ENCODE results near the gene NEK1. TPM values are rescaled to one million over a fixed set of nuclear protein-coding genes. Genes with fewer than 3 reads are reported as not detected.

NEK1 gene
- total RNA-seq, 1 donor from 2014 or later, result 15.5 TPM

DNA sequence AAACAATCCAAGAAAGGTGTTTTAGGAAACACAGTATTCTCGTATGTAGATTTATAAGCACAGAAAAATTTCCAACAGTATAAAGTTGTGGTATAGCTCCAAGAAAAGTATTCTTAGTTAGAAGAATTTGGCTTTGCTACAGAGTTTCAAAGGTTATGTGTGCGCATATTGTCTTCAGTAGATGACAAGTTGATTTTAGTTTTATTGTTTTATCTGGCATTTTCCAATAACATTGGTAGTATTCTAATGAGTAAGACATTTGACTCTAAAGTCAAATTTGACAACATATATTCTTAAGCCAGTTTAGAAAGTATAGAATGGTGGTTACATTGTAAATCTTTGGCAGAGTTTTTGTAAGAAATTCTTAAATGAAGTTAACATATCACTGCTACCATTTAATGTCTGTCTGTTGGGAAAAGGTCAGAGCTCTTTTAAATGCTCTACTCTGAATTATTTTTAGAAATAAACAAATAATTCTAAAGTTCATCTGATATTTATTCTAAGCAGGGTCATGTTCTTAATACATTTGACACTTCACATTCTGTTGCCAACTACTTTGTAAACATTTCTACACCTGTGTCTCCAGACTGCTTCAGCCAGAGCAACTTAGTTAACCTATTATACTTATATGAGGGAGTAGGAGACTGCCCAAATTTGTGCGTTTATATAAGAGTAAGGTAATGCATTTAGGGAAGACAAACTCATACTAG, 38.0 kb upstream of the NEK1 start:
- Histone ChIP-seq H3K27ac (replicated peaks) (peak overlapping the region; percentile 83), H3K27me3 (ENCODE audit: low read depth) (no peaks in the 10 kb centered on the region), H3K4me3 (peak overlapping the region; percentile 29)

DNA sequence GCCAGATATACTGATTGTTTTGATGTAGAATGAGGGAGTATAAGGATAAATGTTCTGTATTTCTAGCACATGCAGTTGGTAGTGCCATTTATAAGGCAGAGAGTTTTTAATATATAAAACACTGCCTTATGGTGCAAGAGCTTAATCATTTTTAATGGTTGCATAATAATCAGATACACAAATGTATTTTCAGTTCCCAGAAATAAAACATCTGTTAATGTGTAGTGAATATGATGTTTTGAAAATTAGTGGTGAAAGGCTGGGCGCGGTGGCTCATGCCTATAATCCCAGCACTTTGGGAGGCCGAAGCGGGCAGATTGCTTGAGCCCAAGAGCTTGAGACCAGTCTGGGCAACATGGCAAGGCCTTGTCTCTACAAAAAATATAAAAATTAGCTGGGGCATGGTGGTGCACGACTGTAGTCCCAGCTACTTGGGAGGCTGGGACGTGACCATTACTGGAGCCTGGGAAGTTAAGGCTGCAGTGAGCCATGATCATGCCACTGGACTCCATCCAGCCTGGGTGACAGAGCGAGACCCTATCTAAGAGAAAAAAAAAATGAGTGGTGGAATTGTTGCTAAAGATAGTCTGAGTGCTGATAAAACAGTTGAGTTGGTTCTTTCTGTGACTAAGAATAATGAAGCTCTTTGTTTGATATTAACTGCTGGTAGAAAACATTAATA, 37.3 kb upstream of the NEK1 start:
- intact Hi-C loops (cut with micrococcal nuclease), result no loop called here
- peaks cover 54% of the 10 kb centered on the region for H3K4me1 ChIP-seq
- H3K27ac ChIP-seq (replicated peaks), result peak overlapping the region; percentile 83
- TF ChIP-seq CTCF (IDR thresholded peaks at IDR 0.05; ENCODE audit: borderline replicate concordance), result no peak
- no peaks in the 10 kb centered on the region for H3K27me3 ChIP-seq (ENCODE audit: low read depth)
- peaks cover 6% of the 10 kb centered on the region for H3K36me3 ChIP-seq
- H3K4me3 ChIP-seq, result peak overlapping the region; percentile 29
- no peaks in the 10 kb centered on the region for H3K9me3 ChIP-seq (replicated peaks)
- DNase-seq, result peak; percentile 62

More for the DNA sequence above, 38.0 kb upstream of the NEK1 start:
- Histone ChIP-seq H3K9me3 (replicated peaks) (no peaks in the 10 kb centered on the region), H3K36me3 (no peaks in the 10 kb centered on the region), H3K4me1 (peaks cover 54% of the 10 kb centered on the region)
- TF ChIP-seq CTCF (IDR thresholded peaks at IDR 0.05; ENCODE audit: borderline replicate concordance), result no peak
- intact Hi-C loops (cut with micrococcal nuclease), result no loop called here
- DNase-seq, result no peak

DNA sequence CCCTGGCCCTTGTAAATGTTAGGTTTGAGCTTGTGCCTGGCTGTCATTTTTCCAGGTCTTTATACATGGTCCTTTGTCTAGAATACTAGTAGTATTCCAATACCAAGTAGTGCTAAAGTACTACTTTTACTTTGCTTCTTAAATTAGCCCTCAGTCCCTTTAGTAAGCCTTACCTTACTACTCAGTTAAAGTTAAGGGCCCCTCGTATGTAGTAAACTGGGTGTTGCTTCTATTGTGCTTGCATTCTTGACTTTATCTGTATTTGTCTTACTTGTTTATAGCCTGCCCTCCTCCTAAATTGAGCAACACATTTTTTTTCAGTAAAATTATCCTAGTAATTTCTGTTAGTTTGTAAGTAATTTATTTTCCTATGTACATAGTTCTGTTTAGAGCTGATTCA, 33.2 kb upstream of the NEK1 start:
- Histone ChIP-seq H3K27ac (replicated peaks) (peak overlapping the region; percentile 64), H3K4me3 (no peak overlapping the region), H3K36me3 (peaks cover 34% of the 10 kb centered on the region), H3K27me3 (ENCODE audit: low read depth) (no peaks in the 10 kb centered on the region), H3K9me3 (replicated peaks) (no peaks in the 10 kb centered on the region), H3K4me1 (peaks cover 39% of the 10 kb centered on the region)
- DNase-seq, result no peak
- no peak for TF ChIP-seq CTCF (IDR thresholded peaks at IDR 0.05; ENCODE audit: borderline replicate concordance)
- intact Hi-C loops (cut with micrococcal nuclease), result no loop called here

DNA sequence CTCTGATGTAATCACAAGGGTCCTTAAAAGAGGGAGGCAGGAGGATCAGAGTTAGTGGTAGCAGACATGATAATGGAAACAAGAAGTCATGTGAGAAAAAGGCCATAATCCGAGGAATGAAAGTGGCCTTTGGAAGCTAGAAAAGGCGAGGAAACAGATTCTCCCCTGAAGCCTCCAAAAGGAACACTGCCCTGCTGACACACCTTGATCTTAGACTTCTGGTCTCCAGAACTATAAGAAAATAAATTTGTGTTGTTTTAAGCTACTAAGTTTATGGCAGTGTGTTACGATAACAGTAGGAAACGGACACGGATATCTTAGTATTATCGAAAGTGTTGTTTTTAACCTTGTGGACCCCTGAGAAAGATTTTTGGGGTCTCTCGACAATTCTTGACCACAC, 32.4 kb upstream of the NEK1 start:
- peak overlapping the region; percentile 64 for H3K27ac ChIP-seq (replicated peaks)
- no peaks in the 10 kb centered on the region for H3K9me3 ChIP-seq (replicated peaks)
- TF ChIP-seq CTCF (IDR thresholded peaks at IDR 0.05; ENCODE audit: borderline replicate concordance), result no peak
- intact Hi-C loops (cut with micrococcal nuclease), result no loop called here
- H3K4me3 ChIP-seq, result no peak overlapping the region
- H3K27me3 ChIP-seq (ENCODE audit: low read depth), result no peaks in the 10 kb centered on the region
- no peak for DNase-seq
- H3K4me1 ChIP-seq, result peaks cover 39% of the 10 kb centered on the region
- H3K36me3 ChIP-seq, result peaks cover 35% of the 10 kb centered on the region

DNA sequence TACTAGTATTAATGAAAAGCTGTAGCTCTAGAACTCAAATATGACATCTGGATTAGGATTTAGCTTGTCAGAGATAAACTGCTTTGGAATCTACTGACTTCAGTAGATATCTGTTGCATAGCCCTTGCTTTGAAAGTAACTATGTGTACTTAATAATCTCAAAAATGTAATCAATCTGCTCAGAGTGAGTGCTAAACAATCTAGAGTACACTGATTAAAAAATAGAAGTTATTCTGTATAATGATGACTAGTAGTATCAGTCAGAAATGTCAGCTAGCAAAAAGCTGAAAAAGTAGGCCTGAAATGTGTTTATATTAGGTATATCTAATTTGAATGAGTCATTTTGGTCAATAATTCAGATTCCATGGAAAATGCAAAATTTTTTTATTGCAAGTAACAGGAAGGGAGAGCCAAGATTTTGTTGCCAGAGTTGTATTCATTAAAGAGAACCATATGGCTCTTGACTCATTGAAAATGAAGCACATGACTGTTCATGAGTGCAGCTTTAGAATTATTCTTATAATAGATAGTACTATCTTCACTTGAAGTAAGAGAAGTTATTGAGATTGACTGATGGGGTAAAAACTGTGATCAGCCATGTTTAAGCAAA, 28.0 kb upstream of the NEK1 start:
- Histone ChIP-seq H3K36me3 (peaks cover 69% of the 10 kb centered on the region), H3K4me1 (peaks cover 28% of the 10 kb centered on the region), H3K27ac (replicated peaks) (peak overlapping the region; percentile 25), H3K27me3 (ENCODE audit: low read depth) (no peaks in the 10 kb centered on the region), H3K9me3 (replicated peaks) (no peaks in the 10 kb centered on the region), H3K4me3 (no peak overlapping the region)
- DNase-seq, result no peak
- no peak for TF ChIP-seq CTCF (IDR thresholded peaks at IDR 0.05; ENCODE audit: borderline replicate concordance)
- intact Hi-C loops (cut with micrococcal nuclease), result no loop called here

Measured in left ventricle myocardium inferior (tissue), 1 donor.